ENCODE results near the gene PRKCI.
"Not testable (repeated sequence)": the region's sequence is repeated elsewhere in the genome, so short reads cannot be mapped to it uniquely, and the experiment has no call there.

The PRKCI gene

GRCh38 chr3:170221924-170222646, at the start of gene PRKCI:
PRKCI (plus strand) TSS chr3:170222424; CDS start chr3:170222670, 246 bp downstream.
- Histone ChIP-seq H3K4me1 (peaks cover 33% of the 10 kb centered on the region), H3K36me3 (replicated peaks) (no peaks in the 10 kb centered on the region), H3K27me3 (ENCODE audit: low read depth) (no peaks in the 10 kb centered on the region), H3K4me3 (peak within 1 kb of the TSS; percentile 69), H3K9me3 (no peaks in the 10 kb centered on the region)
- in situ Hi-C loops (cut with MboI; ENCODE audit: low sequenced_read_pairs) = no loop called here
- peak; percentile 96 to 97 for DNase-seq (ENCODE audit: low spot score in 2 of 2)

- no peaks in the 10 kb centered on the region for H3K9me3 ChIP-seq
- peaks cover 6% of the 10 kb centered on the region for H3K4me1 ChIP-seq
- no peak overlapping the region for H3K4me3 ChIP-seq
- no peaks in the 10 kb centered on the region for H3K27me3 ChIP-seq (ENCODE audit: low read depth)
- H3K36me3 ChIP-seq (replicated peaks) = peaks cover 40% of the 10 kb centered on the region
- in situ Hi-C loops (cut with MboI; ENCODE audit: low sequenced_read_pairs) = no loop called here
- DNase-seq (ENCODE audit: low spot score in 2 of 2) = no peak
Measured at GRCh38 chr3:170178651-170179050, 43.6 kb upstream of the PRKCI start.

- peaks cover 33% of the 10 kb centered on the region for H3K36me3 ChIP-seq (replicated peaks)
- DNase-seq (ENCODE audit: low spot score in 2 of 2) = no peak
- in situ Hi-C loops (cut with MboI; ENCODE audit: low sequenced_read_pairs) = no loop called here
- H3K27me3 ChIP-seq (ENCODE audit: low read depth) = no peaks in the 10 kb centered on the region
- H3K4me3 ChIP-seq = peak overlapping the region; percentile 94
- H3K4me1 ChIP-seq = peaks cover 6% of the 10 kb centered on the region
- H3K9me3 ChIP-seq = no peaks in the 10 kb centered on the region
Measured at GRCh38 chr3:170179432-170179831, 42.8 kb upstream of the PRKCI start.

GRCh38 chr3:170180079-170180907, 41.9 kb upstream of the PRKCI start:
- in situ Hi-C loops (cut with MboI; ENCODE audit: low sequenced_read_pairs) = no loop called here
- DNase-seq (ENCODE audit: low spot score in 2 of 2) = peak in 1 of 2 experiments; percentile 14
- H3K9me3 ChIP-seq = no peaks in the 10 kb centered on the region

GRCh38 chr3:170180908-170181885, 41.0 kb upstream of the PRKCI start, which contains the start of gene PHC3:
PHC3 (minus strand) TSS chr3:170181733; CDS start chr3:170181715, 18 bp downstream.
- DNase-seq (ENCODE audit: low spot score in 2 of 2) = peak; percentile 90 to 96
- H3K36me3 ChIP-seq (replicated peaks) = peaks cover 23% of the 10 kb centered on the region
- in situ Hi-C loops (cut with MboI; ENCODE audit: low sequenced_read_pairs) = no loop called here
- H3K4me1 ChIP-seq = peaks cover 6% of the 10 kb centered on the region
- H3K4me3 ChIP-seq = peak within 1 kb of the TSS; percentile 94
- H3K9me3 ChIP-seq = no peaks in the 10 kb centered on the region
- H3K27me3 ChIP-seq (ENCODE audit: low read depth) = no peaks in the 10 kb centered on the region

More at GRCh38 chr3:170180079-170180907, 41.9 kb upstream of the PRKCI start:
- no peaks in the 10 kb centered on the region for H3K27me3 ChIP-seq (ENCODE audit: low read depth)
- H3K36me3 ChIP-seq (replicated peaks) = peaks cover 25% of the 10 kb centered on the region
- H3K4me3 ChIP-seq = peak overlapping the region; percentile 94
- H3K4me1 ChIP-seq = peaks cover 6% of the 10 kb centered on the region

GRCh38 chr3:170189398-170190256, 32.6 kb upstream of the PRKCI start:
- no peak for DNase-seq (ENCODE audit: low spot score in 2 of 2)
- Histone ChIP-seq H3K4me3 (no peak overlapping the region), H3K9me3 (no peaks in the 10 kb centered on the region), H3K4me1 (no peaks in the 10 kb centered on the region), H3K36me3 (replicated peaks) (no peaks in the 10 kb centered on the region), H3K27me3 (ENCODE audit: low read depth) (no peaks in the 10 kb centered on the region)
- in situ Hi-C loops (cut with MboI; ENCODE audit: low sequenced_read_pairs) = no loop called here

GRCh38 chr3:170195759-170196158, 26.5 kb upstream of the PRKCI start:
- H3K9me3 ChIP-seq; H3K27me3 ChIP-seq (ENCODE audit: low read depth); H3K4me1 ChIP-seq; H3K4me3 ChIP-seq; in situ Hi-C loops (cut with MboI; ENCODE audit: low sequenced_read_pairs); DNase-seq (ENCODE audit: low spot score in 2 of 2); H3K36me3 ChIP-seq (replicated peaks): not testable (repeated sequence)

GRCh38 chr3:170196833-170197232, 25.4 kb upstream of the PRKCI start:
- in situ Hi-C loops (cut with MboI; ENCODE audit: low sequenced_read_pairs) = no loop called here
- no peak overlapping the region for H3K4me3 ChIP-seq
- DNase-seq (ENCODE audit: low spot score in 2 of 2) = no peak
- 0 out of 2 replicates have a peak, but pooled peaks cover 2% of the 10 kb centered on the region for H3K4me1 ChIP-seq
- no peaks in the 10 kb centered on the region for H3K36me3 ChIP-seq (replicated peaks)
- H3K27me3 ChIP-seq (ENCODE audit: low read depth) = no peaks in the 10 kb centered on the region
- H3K9me3 ChIP-seq = no peaks in the 10 kb centered on the region

GRCh38 chr3:170200987-170201386, 21.2 kb upstream of the PRKCI start:
- H3K4me1 ChIP-seq = peaks cover 2% of the 10 kb centered on the region; the same call in 1 of the 2 replicates
- no peaks in the 10 kb centered on the region for H3K9me3 ChIP-seq
- H3K27me3 ChIP-seq (ENCODE audit: low read depth) = no peaks in the 10 kb centered on the region
- in situ Hi-C loops (cut with MboI; ENCODE audit: low sequenced_read_pairs) = no loop called here
- H3K36me3 ChIP-seq (replicated peaks) = no peaks in the 10 kb centered on the region
- no peak overlapping the region for H3K4me3 ChIP-seq
- DNase-seq (ENCODE audit: low spot score in 2 of 2) = no peak

GRCh38 chr3:170201527-170201926, 20.7 kb upstream of the PRKCI start:
- Histone ChIP-seq H3K9me3 (no peaks in the 10 kb centered on the region), H3K4me1 (peaks cover 2% of the 10 kb centered on the region; the same call in 1 of the 2 replicates), H3K27me3 (ENCODE audit: low read depth) (no peaks in the 10 kb centered on the region), H3K4me3 (no peak overlapping the region), H3K36me3 (replicated peaks) (no peaks in the 10 kb centered on the region)
- in situ Hi-C loops (cut with MboI; ENCODE audit: low sequenced_read_pairs) = no loop called here
- no peak for DNase-seq (ENCODE audit: low spot score in 2 of 2)

- Histone ChIP-seq H3K4me3 (no peak overlapping the region), H3K9me3 (no peaks in the 10 kb centered on the region), H3K4me1 (peaks cover 2% of the 10 kb centered on the region; the same call in 1 of the 2 replicates), H3K27me3 (ENCODE audit: low read depth) (no peaks in the 10 kb centered on the region), H3K36me3 (replicated peaks) (no peaks in the 10 kb centered on the region)
- DNase-seq (ENCODE audit: low spot score in 2 of 2) = no peak
- in situ Hi-C loops (cut with MboI; ENCODE audit: low sequenced_read_pairs) = no loop called here
Measured at GRCh38 chr3:170203457-170203856, 18.8 kb upstream of the PRKCI start.

- in situ Hi-C loops (cut with MboI; ENCODE audit: low sequenced_read_pairs) = no loop called here
- no peak for DNase-seq (ENCODE audit: low spot score in 2 of 2)
- Histone ChIP-seq H3K36me3 (replicated peaks) (no peaks in the 10 kb centered on the region), H3K4me3 (no peak overlapping the region), H3K27me3 (ENCODE audit: low read depth) (no peaks in the 10 kb centered on the region), H3K9me3 (0 out of 2 replicates have a peak, but pooled peaks cover 4% of the 10 kb centered on the region), H3K4me1 (peaks cover 2% of the 10 kb centered on the region; the same call in 1 of the 2 replicates)
Measured at GRCh38 chr3:170204023-170204472, 18.2 kb upstream of the PRKCI start.
